Smooth muscle cell (in vitro differentiated cells): ENCODE results near the gene CERS5. TPM values are rescaled to one million over a fixed set of nuclear protein-coding genes. Genes with fewer than 3 reads are reported as not detected.

Source experiments
- DNase-seq: peaks from one replicate; lab custom pipeline; 2025; ENCODE audit not compliant: unreplicated experiment; lab: John Stamatoyannopoulos, UW
- H2AFZ ChIP-seq: fragments of 200-600 bp; sonication (generic); 2 replicates; pipeline ENCODE4 v1.6.0; 2016; ENCODE audit warnings: antibody characterized with exemption, low read depth, mild to moderate bottlenecking
- H3F3A ChIP-seq: fragments of 200-600 bp; sonication (generic); 2 replicates; pipeline ENCODE4 v1.6.0; 2017; ENCODE audit warnings: antibody characterized with exemption, low read depth
- H3K27ac ChIP-seq: fragments of 200-600 bp; sonication (generic); 2 replicates; pipeline ENCODE4 v1.5.1; 2016; ENCODE audit warnings: low read depth, mild to moderate bottlenecking
- H3K27me3 ChIP-seq: fragments of 200-600 bp; sonication (generic); 2 replicates; pipeline ENCODE4 v1.6.1; 2016; ENCODE audit warnings: low read depth, mild to moderate bottlenecking
- H3K36me3 ChIP-seq: fragments of 200-600 bp; sonication (generic); 2 replicates; pipeline ENCODE4 v1.5.1; 2016; ENCODE audit warnings: low read depth
- H3K4me1 ChIP-seq: fragments of 200-600 bp; sonication (generic); 2 replicates; pipeline ENCODE4 v1.5.1; 2016; ENCODE audit warnings: low read depth
- H3K4me2 ChIP-seq: fragments of 200-600 bp; sonication (generic); 2 replicates; pipeline ENCODE4 v1.6.0; 2016; ENCODE audit warnings: mild to moderate bottlenecking
- H3K4me3 ChIP-seq: fragments of 200-600 bp; sonication (generic); 2 replicates; pipeline ENCODE4 v1.5.1; 2016; ENCODE audit warnings: mild to moderate bottlenecking
- H3K79me2 ChIP-seq: fragments of 200-600 bp; sonication (generic); 2 replicates; pipeline ENCODE4 v1.6.0; 2016; ENCODE audit warnings: low read depth, mild to moderate bottlenecking
- H3K9ac ChIP-seq: fragments of 200-600 bp; sonication (generic); 2 replicates; pipeline ENCODE4 v1.6.0; 2016; ENCODE audit warnings: low read depth
- H3K9me3 ChIP-seq: fragments of 200-600 bp; sonication (generic); replicated peaks from 2 replicates; pipeline ENCODE4 v1.5.1; 2016; ENCODE audit warnings: low read depth
- H4K20me1 ChIP-seq: fragments of 200-600 bp; sonication (generic); 2 replicates; pipeline ENCODE4 v1.6.0; 2016; ENCODE audit warnings: low read depth
- WGBS: methylation state at CpG from one replicate; pipeline ENCODE4 v1.1.7; 2016; ENCODE audit warnings: low lambda C conversion rate; 5-methylcytosine and 5-hydroxymethylcytosine counted together
- polyA plus RNA-seq: library from polyadenylated mRNA; unstranded; fragments of >200 nt; fragmentation: Nextera tagmentation; extraction: Ambion mirVana; gene quantifications from 2 replicates; pipeline ENCODE4 v1.2.1, GENCODE V29; 2016
- total RNA-seq: library from RNA; depleted of rRNA; stranded (reverse); fragments of >200 nt; gene quantifications from 2 replicates; pipeline ENCODE4 v1.2.3, GENCODE V29; 2014
- TF ChIP-seq, protein P1 (sequence below): fragments of 200-600 bp; sonication (generic); IDR thresholded peaks from 2 replicates; pipeline ENCODE4 v1.5.1; 2017; ENCODE audit warnings: borderline replicate concordance, mild to moderate bottlenecking, antibody characterized with exemption; ENCODE audit not compliant: insufficient read depth, poor library complexity, severe bottlenecking

CERS5 gene
- total and polyA plus RNA-seq, 2 experiments from 2014 or later: 53.5 to 102 TPM

DNA sequence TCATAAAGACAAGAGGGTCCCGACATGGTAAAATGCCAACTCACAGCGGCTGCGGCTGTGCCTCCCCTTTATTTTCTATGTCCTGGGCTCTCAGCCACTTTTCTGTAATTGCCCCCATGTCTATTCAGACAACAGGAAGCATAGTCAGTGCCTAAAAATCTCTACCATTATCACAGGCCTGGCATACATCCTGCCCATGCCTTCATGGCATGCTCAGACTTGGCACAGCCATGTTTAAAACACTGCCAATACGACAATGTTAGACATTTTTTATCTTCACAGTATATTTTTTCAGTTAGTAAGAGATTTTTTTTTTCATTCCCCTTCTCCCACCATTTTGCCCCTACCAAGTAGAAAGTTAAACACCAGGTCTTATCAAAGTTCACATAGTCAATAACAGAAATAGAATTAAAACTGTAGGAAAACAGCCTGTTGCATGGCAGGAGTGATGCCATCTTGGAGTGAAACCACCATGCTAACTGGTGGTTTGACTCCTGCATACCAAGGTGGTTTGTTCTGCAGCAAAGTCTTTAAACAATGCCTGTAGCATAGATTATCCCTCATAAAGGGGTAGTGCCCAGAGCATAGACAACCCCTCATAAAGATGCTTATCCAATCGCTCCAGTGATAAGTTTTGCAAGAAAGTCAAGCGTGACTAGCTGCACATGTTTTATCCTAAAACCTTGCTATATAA, 18.9 kb upstream of the CERS5 start:
- Histone ChIP-seq H3K27me3 (no peaks in the 10 kb centered on the region), H3K36me3 (peaks cover 3% of the 10 kb centered on the region), H3F3A (peaks cover 7% of the 10 kb centered on the region), H3K79me2 (peaks cover 7% of the 10 kb centered on the region), H3K4me1 (peaks cover 12% of the 10 kb centered on the region), H3K27ac (peak overlapping the region; percentile 91), H4K20me1 (no peaks in the 10 kb centered on the region), H2AFZ (no peak overlapping the region), H3K4me3 (no peak overlapping the region), H3K9me3 (no peaks in the 10 kb centered on the region), H3K4me2 (peak overlapping the region; percentile 46), H3K9ac (peak overlapping the region; percentile 48)
- TF ChIP-seq, protein P1, sequence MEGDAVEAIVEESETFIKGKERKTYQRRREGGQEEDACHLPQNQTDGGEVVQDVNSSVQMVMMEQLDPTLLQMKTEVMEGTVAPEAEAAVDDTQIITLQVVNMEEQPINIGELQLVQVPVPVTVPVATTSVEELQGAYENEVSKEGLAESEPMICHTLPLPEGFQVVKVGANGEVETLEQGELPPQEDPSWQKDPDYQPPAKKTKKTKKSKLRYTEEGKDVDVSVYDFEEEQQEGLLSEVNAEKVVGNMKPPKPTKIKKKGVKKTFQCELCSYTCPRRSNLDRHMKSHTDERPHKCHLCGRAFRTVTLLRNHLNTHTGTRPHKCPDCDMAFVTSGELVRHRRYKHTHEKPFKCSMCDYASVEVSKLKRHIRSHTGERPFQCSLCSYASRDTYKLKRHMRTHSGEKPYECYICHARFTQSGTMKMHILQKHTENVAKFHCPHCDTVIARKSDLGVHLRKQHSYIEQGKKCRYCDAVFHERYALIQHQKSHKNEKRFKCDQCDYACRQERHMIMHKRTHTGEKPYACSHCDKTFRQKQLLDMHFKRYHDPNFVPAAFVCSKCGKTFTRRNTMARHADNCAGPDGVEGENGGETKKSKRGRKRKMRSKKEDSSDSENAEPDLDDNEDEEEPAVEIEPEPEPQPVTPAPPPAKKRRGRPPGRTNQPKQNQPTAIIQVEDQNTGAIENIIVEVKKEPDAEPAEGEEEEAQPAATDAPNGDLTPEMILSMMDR: no peak
- DNase-seq: no peak
- 92% methylated on average over 6 of the region's 6 CpGs for WGBS

DNA sequence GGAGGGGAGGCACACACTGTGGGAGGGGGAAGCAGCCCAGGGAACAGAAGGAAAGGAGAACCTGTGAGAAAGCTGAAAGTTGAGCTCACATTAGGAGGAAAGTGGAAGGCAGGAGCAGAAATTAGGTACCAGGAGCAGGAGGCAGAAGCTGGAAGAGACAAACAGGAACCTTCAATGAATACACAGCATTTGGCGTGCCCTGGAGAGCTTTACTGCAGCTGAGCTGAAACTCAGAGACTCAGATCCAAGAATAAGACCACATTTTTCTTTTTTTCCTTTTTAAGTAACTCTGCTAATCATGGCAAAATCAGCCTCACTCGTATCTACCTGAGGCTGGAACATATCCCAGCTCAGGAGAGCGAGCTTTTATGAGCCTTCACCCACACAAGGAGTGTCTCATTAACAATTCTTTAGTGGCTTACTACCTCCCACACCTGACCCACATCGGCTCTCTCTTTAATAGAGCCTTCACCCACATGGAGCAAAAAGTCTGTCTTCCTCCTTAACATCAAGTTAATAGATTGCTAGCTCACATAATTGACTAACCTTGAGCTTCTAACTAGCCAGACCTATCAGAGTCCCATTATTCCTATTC, 18.2 kb upstream of the CERS5 start:
- Histone ChIP-seq H3K27me3 (no peaks in the 10 kb centered on the region), H3K9ac (no peak overlapping the region), H3K4me1 (peaks cover 12% of the 10 kb centered on the region), H2AFZ (no peak overlapping the region), H3K79me2 (peaks cover 7% of the 10 kb centered on the region), H3K9me3 (no peaks in the 10 kb centered on the region), H3K27ac (peak overlapping the region; percentile 91), H4K20me1 (no peaks in the 10 kb centered on the region), H3K4me2 (peak overlapping the region; percentile 46), H3K4me3 (no peak overlapping the region), H3K36me3 (peaks cover 4% of the 10 kb centered on the region), H3F3A (peaks cover 7% of the 10 kb centered on the region)
- WGBS: 79% methylated on average over 4 of the region's 4 CpGs
- TF ChIP-seq, protein P1: no peak
- no peak for DNase-seq

DNA sequence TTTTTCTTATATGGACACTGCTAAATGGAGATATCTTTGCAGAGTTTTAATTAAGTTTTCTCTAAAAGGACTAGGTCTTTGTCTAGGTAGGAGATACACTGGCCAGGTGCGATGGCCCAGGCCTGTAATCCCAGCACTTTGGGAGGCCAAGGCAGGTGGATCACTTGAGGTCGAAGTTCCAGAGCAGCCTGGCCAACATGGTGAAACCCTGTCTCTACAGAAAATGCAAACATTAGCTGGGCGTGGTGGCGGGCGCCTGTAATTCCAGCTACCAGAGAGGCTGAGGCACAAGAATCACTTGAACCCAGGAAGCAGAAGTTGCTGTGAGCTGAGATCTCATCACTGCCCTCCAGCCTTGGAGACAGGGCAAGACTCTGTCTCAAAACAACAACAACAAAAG, 17.1 kb upstream of the CERS5 start:
- H2AFZ ChIP-seq: no peak overlapping the region
- H4K20me1 ChIP-seq: no peaks in the 10 kb centered on the region
- H3K9ac ChIP-seq: no peak overlapping the region
- peaks cover 12% of the 10 kb centered on the region for H3K4me1 ChIP-seq
- DNase-seq: no peak
- no peak overlapping the region for H3K4me3 ChIP-seq
- WGBS: 99% methylated on average over 5 of the region's 5 CpGs
- peaks cover 7% of the 10 kb centered on the region for H3F3A ChIP-seq
- H3K36me3 ChIP-seq: peaks cover 4% of the 10 kb centered on the region
- H3K27me3 ChIP-seq: no peaks in the 10 kb centered on the region
- no peak overlapping the region for H3K4me2 ChIP-seq
- H3K27ac ChIP-seq: no peak overlapping the region
- TF ChIP-seq, protein P1: no peak
- H3K79me2 ChIP-seq: peaks cover 7% of the 10 kb centered on the region
- H3K9me3 ChIP-seq: no peaks in the 10 kb centered on the region

GRCh38 chr12:50182461-50182860, 15.3 kb upstream of the CERS5 start:
- peaks cover 7% of the 10 kb centered on the region for H3K79me2 ChIP-seq

More at GRCh38 chr12:50182461-50182860, 15.3 kb upstream of the CERS5 start:
- no peak overlapping the region for H2AFZ ChIP-seq
- no peak for DNase-seq
- H3K4me2 ChIP-seq: no peak overlapping the region
- H3F3A ChIP-seq: peaks cover 7% of the 10 kb centered on the region
- H3K4me3 ChIP-seq: no peak overlapping the region
- no peaks in the 10 kb centered on the region for H3K27me3 ChIP-seq
- H3K27ac ChIP-seq: no peak overlapping the region
- H3K4me1 ChIP-seq: peaks cover 12% of the 10 kb centered on the region
- no peaks in the 10 kb centered on the region for H4K20me1 ChIP-seq
- H3K36me3 ChIP-seq: peaks cover 5% of the 10 kb centered on the region
- no peaks in the 10 kb centered on the region for H3K9me3 ChIP-seq
- H3K9ac ChIP-seq: no peak overlapping the region
- TF ChIP-seq, protein P1: no peak
